ENCODE data around the gene GPRC5B.

The GPRC5B gene

GRCh38 chr16:19898924-19899604 is 14.4 kb upstream of the GPRC5B start:
- H3K27ac ChIP-seq (ENCODE audit: low read depth, low read length) = no peak overlapping the region
- no peak overlapping the region for H3K9ac ChIP-seq (ENCODE audit: low read length in 5 of 5)
- H3K36me3 ChIP-seq (ENCODE audit: control insufficient read depth in 5 of 5, insufficient read depth in 5 of 5, low read length in 5 of 5) = no peaks in the 10 kb centered on the region
- H3K9me3 ChIP-seq (ENCODE audit: control insufficient read depth in 5 of 5, low read length in 5 of 5) = no peaks in the 10 kb centered on the region
- peaks cover 0 to 3% (median 0%) of the 10 kb centered on the region in 5 donors for H3K4me1 ChIP-seq (ENCODE audit: control insufficient read depth in 5 of 5, insufficient read depth in 5 of 5, low read length in 5 of 5)
- no peak overlapping the region for H3K4me3 ChIP-seq (ENCODE audit: low read depth in 1 of 5, low read length in 5 of 5)
- peaks cover 0 to 14% (median 8%) of the 10 kb centered on the region in 5 donors for H3K27me3 ChIP-seq (ENCODE audit: control insufficient read depth in 5 of 5, insufficient read depth in 4 of 5, low read length in 5 of 5)

- H3K36me3 ChIP-seq (ENCODE audit: control insufficient read depth in 5 of 5, insufficient read depth in 5 of 5, low read length in 5 of 5) = no peaks in the 10 kb centered on the region
- H3K4me3 ChIP-seq (ENCODE audit: low read depth in 1 of 5, low read length in 5 of 5) = no peak overlapping the region
- H3K9me3 ChIP-seq (ENCODE audit: control insufficient read depth in 5 of 5, low read length in 5 of 5) = no peaks in the 10 kb centered on the region
- peaks cover 0 to 14% (median 8%) of the 10 kb centered on the region in 5 donors for H3K27me3 ChIP-seq (ENCODE audit: control insufficient read depth in 5 of 5, insufficient read depth in 4 of 5, low read length in 5 of 5)
- no peak overlapping the region for H3K27ac ChIP-seq (ENCODE audit: low read depth, low read length)
- H3K9ac ChIP-seq (ENCODE audit: low read length in 5 of 5) = no peak overlapping the region
- H3K4me1 ChIP-seq (ENCODE audit: control insufficient read depth in 5 of 5, insufficient read depth in 5 of 5, low read length in 5 of 5) = peaks cover 0 to 3% (median 0%) of the 10 kb centered on the region in 5 donors
Measured at GRCh38 chr16:19898166-19898565, 13.5 kb upstream of the GPRC5B start.

GRCh38 chr16:19896951-19897350 is 12.3 kb upstream of the GPRC5B start:
- Histone ChIP-seq H3K27ac (ENCODE audit: low read depth, low read length) (no peak overlapping the region), H3K4me3 (ENCODE audit: low read depth in 1 of 5, low read length in 5 of 5) (no peak overlapping the region), H3K9me3 (ENCODE audit: control insufficient read depth in 5 of 5, low read length in 5 of 5) (no peaks in the 10 kb centered on the region), H3K27me3 (ENCODE audit: control insufficient read depth in 5 of 5, insufficient read depth in 4 of 5, low read length in 5 of 5) (peaks cover 0 to 16% (median 8%) of the 10 kb centered on the region in 5 donors), H3K4me1 (ENCODE audit: control insufficient read depth in 5 of 5, insufficient read depth in 5 of 5, low read length in 5 of 5) (peaks cover 0 to 3% (median 0%) of the 10 kb centered on the region in 5 donors), H3K9ac (ENCODE audit: low read length in 5 of 5) (no peak overlapping the region), H3K36me3 (ENCODE audit: control insufficient read depth in 5 of 5, insufficient read depth in 5 of 5, low read length in 5 of 5) (no peaks in the 10 kb centered on the region)

- H3K27ac ChIP-seq (ENCODE audit: low read depth, low read length) = no peak overlapping the region
- H3K4me3 ChIP-seq (ENCODE audit: low read depth in 1 of 5, low read length in 5 of 5) = no peak overlapping the region
- peaks cover 0 to 6% (median 3%) of the 10 kb centered on the region in 5 donors for H3K9me3 ChIP-seq (ENCODE audit: control insufficient read depth in 5 of 5, low read length in 5 of 5)
- no peak overlapping the region for H3K9ac ChIP-seq (ENCODE audit: low read length in 5 of 5)
- H3K4me1 ChIP-seq (ENCODE audit: control insufficient read depth in 5 of 5, insufficient read depth in 5 of 5, low read length in 5 of 5) = peaks cover 0 to 3% (median 0%) of the 10 kb centered on the region in 5 donors
- H3K36me3 ChIP-seq (ENCODE audit: control insufficient read depth in 5 of 5, insufficient read depth in 5 of 5, low read length in 5 of 5) = no peaks in the 10 kb centered on the region
- peaks cover 0 to 16% (median 8%) of the 10 kb centered on the region in 5 donors for H3K27me3 ChIP-seq (ENCODE audit: control insufficient read depth in 5 of 5, insufficient read depth in 4 of 5, low read length in 5 of 5)
Measured at GRCh38 chr16:19894586-19894985, 9.9 kb upstream of the GPRC5B start.

GRCh38 chr16:19892902-19893301 is 8.3 kb upstream of the GPRC5B start:
- H3K27me3 ChIP-seq (ENCODE audit: control insufficient read depth in 5 of 5, insufficient read depth in 4 of 5, low read length in 5 of 5) = peaks cover 0 to 10% (median 0%) of the 10 kb centered on the region in 5 donors
- H3K9me3 ChIP-seq (ENCODE audit: control insufficient read depth in 5 of 5, low read length in 5 of 5) = peaks cover 0 to 6% (median 3%) of the 10 kb centered on the region in 5 donors
- H3K36me3 ChIP-seq (ENCODE audit: control insufficient read depth in 5 of 5, insufficient read depth in 5 of 5, low read length in 5 of 5) = no peaks in the 10 kb centered on the region
- no peak overlapping the region for H3K9ac ChIP-seq (ENCODE audit: low read length in 5 of 5)
- no peaks in the 10 kb centered on the region for H3K4me1 ChIP-seq (ENCODE audit: control insufficient read depth in 5 of 5, insufficient read depth in 5 of 5, low read length in 5 of 5)
- no peak overlapping the region for H3K27ac ChIP-seq (ENCODE audit: low read depth, low read length)
- no peak overlapping the region for H3K4me3 ChIP-seq (ENCODE audit: low read depth in 1 of 5, low read length in 5 of 5)

GRCh38 chr16:19890901-19891300 is 6.3 kb upstream of the GPRC5B start:
- Histone ChIP-seq H3K9ac (ENCODE audit: low read length in 5 of 5) (no peak overlapping the region), H3K4me1 (ENCODE audit: control insufficient read depth in 5 of 5, insufficient read depth in 5 of 5, low read length in 5 of 5) (peaks cover 0 to 7% (median 6%) of the 10 kb centered on the region in 5 donors), H3K27me3 (ENCODE audit: control insufficient read depth in 5 of 5, insufficient read depth in 4 of 5, low read length in 5 of 5) (peaks cover 0 to 5% (median under 1%) of the 10 kb centered on the region in 5 donors), H3K36me3 (ENCODE audit: control insufficient read depth in 5 of 5, insufficient read depth in 5 of 5, low read length in 5 of 5) (no peaks in the 10 kb centered on the region), H3K9me3 (ENCODE audit: control insufficient read depth in 5 of 5, low read length in 5 of 5) (peaks cover 0 to 6% (median 3%) of the 10 kb centered on the region in 5 donors), H3K4me3 (ENCODE audit: low read depth in 1 of 5, low read length in 5 of 5) (no peak overlapping the region), H3K27ac (ENCODE audit: low read depth, low read length) (no peak overlapping the region)

- Histone ChIP-seq H3K4me3 (ENCODE audit: low read depth in 1 of 5, low read length in 5 of 5) (no peak overlapping the region), H3K27me3 (ENCODE audit: control insufficient read depth in 5 of 5, insufficient read depth in 4 of 5, low read length in 5 of 5) (peaks cover 0 to 15% (median 0%) of the 10 kb centered on the region in 5 donors), H3K9me3 (ENCODE audit: control insufficient read depth in 5 of 5, low read length in 5 of 5) (peaks cover 0 to 6% (median 3%) of the 10 kb centered on the region in 5 donors), H3K9ac (ENCODE audit: low read length in 5 of 5) (no peak overlapping the region), H3K36me3 (ENCODE audit: control insufficient read depth in 5 of 5, insufficient read depth in 5 of 5, low read length in 5 of 5) (no peaks in the 10 kb centered on the region), H3K4me1 (ENCODE audit: control insufficient read depth in 5 of 5, insufficient read depth in 5 of 5, low read length in 5 of 5) (peaks cover 0 to 25% (median 20%) of the 10 kb centered on the region in 5 donors), H3K27ac (ENCODE audit: low read depth, low read length) (no peak overlapping the region)
Measured at GRCh38 chr16:19888834-19889233, 4.2 kb upstream of the GPRC5B start.

- Histone ChIP-seq H3K9me3 (ENCODE audit: control insufficient read depth in 5 of 5, low read length in 5 of 5) (peaks cover 0 to 6% (median 3%) of the 10 kb centered on the region in 5 donors), H3K4me3 (ENCODE audit: low read depth in 1 of 5, low read length in 5 of 5) (peak overlapping the region; percentile 46 to 83 (median 76)), H3K27ac (ENCODE audit: low read depth, low read length) (no peak overlapping the region), H3K36me3 (ENCODE audit: control insufficient read depth in 5 of 5, insufficient read depth in 5 of 5, low read length in 5 of 5) (no peaks in the 10 kb centered on the region), H3K27me3 (ENCODE audit: control insufficient read depth in 5 of 5, insufficient read depth in 4 of 5, low read length in 5 of 5) (peaks cover 0 to 19% (median 3%) of the 10 kb centered on the region in 5 donors), H3K4me1 (ENCODE audit: control insufficient read depth in 5 of 5, insufficient read depth in 5 of 5, low read length in 5 of 5) (peaks cover 0 to 46% (median 38%) of the 10 kb centered on the region in 5 donors), H3K9ac (ENCODE audit: low read length in 5 of 5) (no peak overlapping the region)
Measured at GRCh38 chr16:19886073-19886941, 1.7 kb upstream of the GPRC5B start.

GRCh38 chr16:19885451-19886072 is 914 bp upstream of the GPRC5B start:
- no peak overlapping the region for H3K27ac ChIP-seq (ENCODE audit: low read depth, low read length)
- H3K9me3 ChIP-seq (ENCODE audit: control insufficient read depth in 5 of 5, low read length in 5 of 5) = peaks cover 0 to under 1% (median 0%) of the 10 kb centered on the region in 5 donors
- H3K9ac ChIP-seq (ENCODE audit: low read length in 5 of 5) = peak overlapping the region in 2 of 5 donors; percentile 49 to 68
- H3K27me3 ChIP-seq (ENCODE audit: control insufficient read depth in 5 of 5, insufficient read depth in 4 of 5, low read length in 5 of 5) = peaks cover 0 to 19% (median 3%) of the 10 kb centered on the region in 5 donors
- H3K4me3 ChIP-seq (ENCODE audit: low read depth in 1 of 5, low read length in 5 of 5) = peak overlapping the region; percentile 65 to 83 (median 76)
- no peaks in the 10 kb centered on the region for H3K36me3 ChIP-seq (ENCODE audit: control insufficient read depth in 5 of 5, insufficient read depth in 5 of 5, low read length in 5 of 5)
- peaks cover under 1 to 46% (median 45%) of the 10 kb centered on the region in 5 donors for H3K4me1 ChIP-seq (ENCODE audit: control insufficient read depth in 5 of 5, insufficient read depth in 5 of 5, low read length in 5 of 5)

Data from subcutaneous abdominal adipose tissue (tissue), 5 donors.